Activated B cell treated with CpG ODN at 0.5 μM for 24 hours (primary cell): Measurements from ENCODE around the gene FARS2. TPM values are rescaled to one million over a fixed set of nuclear protein-coding genes. Genes with fewer than 3 reads are reported as not detected.

Experiments used
- ATAC-seq: fragments of 200-7000 bp; cut with Tn5 transposase; one replicate; pipeline ENCODE4 v1.10.0; 2021; ENCODE audit warnings: low read depth, mild to moderate bottlenecking, moderate library complexity
- CTCF ChIA-PET: fragments of 350-600 bp; sonication (Branson Sonifier 250); formaldehyde crosslinking; loops from one replicate; lab custom pipeline; 2021; ENCODE audit warnings: antibody characterized with exemption; lab: Charles Lee
- POLR2A ChIA-PET: fragments of 350-600 bp; sonication (Branson Sonifier 250); formaldehyde crosslinking; loops from one replicate; lab custom pipeline; 2021; ENCODE audit warnings: antibody characterized with exemption; lab: Charles Lee
- DNase-seq: peaks from one replicate; pipeline ENCODE4 v3.0.0; 2022
- H3K27ac Mint-ChIP-seq: one replicate; pipeline ENCODE4 v1.8.0; 2020; ENCODE audit warnings: mixed read lengths
- H3K27me3 Mint-ChIP-seq: one replicate; pipeline ENCODE4 v1.8.0; 2021; ENCODE audit warnings: mixed read lengths
- H3K36me3 Mint-ChIP-seq: one replicate; pipeline ENCODE4 v1.8.0; 2021; ENCODE audit warnings: low read depth, mixed read lengths
- H3K4me1 Mint-ChIP-seq: one replicate; pipeline ENCODE4 v1.8.0; 2021; ENCODE audit warnings: mixed read lengths
- H3K4me3 Mint-ChIP-seq: one replicate; pipeline ENCODE4 v1.8.0; 2020; ENCODE audit warnings: mild to moderate bottlenecking, mixed read lengths
- H3K9me3 Mint-ChIP-seq: one replicate; pipeline ENCODE4 v1.8.0; 2020; ENCODE audit warnings: mixed read lengths
- intact Hi-C: fragments of 100-400 bp; cut with micrococcal nuclease; formaldehyde crosslinking; loops from one replicate; pipeline ENCODE4 v1.15.1; 2024
- total RNA-seq: library from RNA; stranded (reverse); gene quantifications from 2 replicates; pipeline ENCODE4 v1.2.3, GENCODE V29; 2022
- TF ChIP-seq, protein P1 (sequence below): fragments of 200-600 bp; IDR thresholded peaks from one replicate; pipeline ENCODE4 v1.8.0; 2022; ENCODE audit warnings: antibody characterized with exemption, mild to moderate bottlenecking

FARS2 gene
- total RNA-seq, 1 donor from 2014 or later = 32.7 TPM

- CTCF ChIA-PET = interaction anchor here (0.5 kb wide), 1 partner anchor 35 kb away, joined by 3 read pairs; no protein-coding TSS in a partner anchor
These were observed 280.6 kb downstream of the FARS2 start for GRCh38 chr6:5541751-5542432.

DNA sequence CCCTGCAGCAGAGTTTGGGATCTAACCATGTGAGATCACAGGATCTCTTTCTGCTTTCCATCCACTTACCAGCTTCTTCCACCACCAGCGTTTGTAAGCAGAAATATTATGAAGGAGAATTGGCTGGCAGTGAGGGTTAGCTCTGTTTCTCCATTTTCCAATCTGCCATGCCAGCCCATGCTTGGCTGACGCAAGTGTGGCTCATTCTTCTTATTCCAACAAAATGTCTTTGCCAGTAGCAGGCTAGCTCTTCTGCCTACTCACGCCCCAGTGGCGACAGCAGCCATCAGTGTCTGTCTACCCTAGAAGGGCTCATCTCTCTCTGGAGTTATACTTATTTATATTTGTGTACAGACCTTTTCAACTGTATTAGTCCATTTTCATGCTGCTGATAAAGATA is 286.2 kb downstream of the FARS2 start:
- H3K4me1 Mint-ChIP-seq = no peaks in the 10 kb centered on the region
- ChIA-PET POLR2A (no interaction called here), CTCF (no interaction called here)
- ATAC-seq (no peak), DNase-seq (no peak)
- TF ChIP-seq, protein P1, sequence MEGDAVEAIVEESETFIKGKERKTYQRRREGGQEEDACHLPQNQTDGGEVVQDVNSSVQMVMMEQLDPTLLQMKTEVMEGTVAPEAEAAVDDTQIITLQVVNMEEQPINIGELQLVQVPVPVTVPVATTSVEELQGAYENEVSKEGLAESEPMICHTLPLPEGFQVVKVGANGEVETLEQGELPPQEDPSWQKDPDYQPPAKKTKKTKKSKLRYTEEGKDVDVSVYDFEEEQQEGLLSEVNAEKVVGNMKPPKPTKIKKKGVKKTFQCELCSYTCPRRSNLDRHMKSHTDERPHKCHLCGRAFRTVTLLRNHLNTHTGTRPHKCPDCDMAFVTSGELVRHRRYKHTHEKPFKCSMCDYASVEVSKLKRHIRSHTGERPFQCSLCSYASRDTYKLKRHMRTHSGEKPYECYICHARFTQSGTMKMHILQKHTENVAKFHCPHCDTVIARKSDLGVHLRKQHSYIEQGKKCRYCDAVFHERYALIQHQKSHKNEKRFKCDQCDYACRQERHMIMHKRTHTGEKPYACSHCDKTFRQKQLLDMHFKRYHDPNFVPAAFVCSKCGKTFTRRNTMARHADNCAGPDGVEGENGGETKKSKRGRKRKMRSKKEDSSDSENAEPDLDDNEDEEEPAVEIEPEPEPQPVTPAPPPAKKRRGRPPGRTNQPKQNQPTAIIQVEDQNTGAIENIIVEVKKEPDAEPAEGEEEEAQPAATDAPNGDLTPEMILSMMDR = no peak
- H3K4me3 Mint-ChIP-seq = no peak overlapping the region
- intact Hi-C loops = no loop called here
- H3K27me3 Mint-ChIP-seq = no peaks in the 10 kb centered on the region
- H3K27ac Mint-ChIP-seq = no peak overlapping the region
- H3K36me3 Mint-ChIP-seq = peaks cover 57% of the 10 kb centered on the region
- H3K9me3 Mint-ChIP-seq = peaks cover 3% of the 10 kb centered on the region

More at GRCh38 chr6:5541751-5542432, 280.6 kb downstream of the FARS2 start:
- peaks cover 26% of the 10 kb centered on the region for H3K36me3 Mint-ChIP-seq
- DNase-seq = no peak
- intact Hi-C loops = no loop called here
- no peaks in the 10 kb centered on the region for H3K4me1 Mint-ChIP-seq
- H3K27ac Mint-ChIP-seq = no peak overlapping the region
- H3K27me3 Mint-ChIP-seq = no peaks in the 10 kb centered on the region
- TF ChIP-seq, protein P1 = no peak
- H3K4me3 Mint-ChIP-seq = no peak overlapping the region
- POLR2A ChIA-PET = no interaction called here
- H3K9me3 Mint-ChIP-seq = no peaks in the 10 kb centered on the region
- no peak for ATAC-seq

- CTCF ChIA-PET = no interaction called here
- ATAC-seq (no peak), DNase-seq (no peak)
- peaks cover 51% of the 10 kb centered on the region for H3K36me3 Mint-ChIP-seq
- peaks cover 3% of the 10 kb centered on the region for H3K9me3 Mint-ChIP-seq
- no peak overlapping the region for H3K4me3 Mint-ChIP-seq
- TF ChIP-seq, protein P1 = no peak
- no peaks in the 10 kb centered on the region for H3K27me3 Mint-ChIP-seq
- intact Hi-C loops = no loop called here
- H3K27ac Mint-ChIP-seq = no peak overlapping the region
- H3K4me1 Mint-ChIP-seq = peaks cover 6% of the 10 kb centered on the region
- POLR2A ChIA-PET = no interaction called here
These were observed 289.3 kb downstream of the FARS2 start for GRCh38 chr6:5550631-5551030.

DNA sequence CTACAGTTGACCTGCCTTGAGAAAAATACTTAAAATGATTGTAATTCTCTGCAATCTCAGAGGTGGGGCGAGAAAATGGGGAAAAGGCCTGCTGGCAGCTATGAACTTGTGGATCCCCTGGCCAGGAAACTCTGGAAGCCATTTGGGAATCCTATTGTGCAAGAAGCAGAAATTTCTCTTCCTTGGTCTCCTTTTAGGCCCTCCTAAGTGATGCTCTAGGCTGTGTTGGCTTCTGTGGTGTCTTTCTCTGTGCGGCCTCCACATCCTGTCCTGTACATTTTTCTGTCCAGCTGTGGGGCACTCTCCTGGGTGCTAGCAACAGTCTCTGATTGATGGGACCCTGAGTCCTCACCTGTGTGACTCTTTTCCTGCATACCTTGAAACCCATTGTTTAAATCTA is 290.9 kb downstream of the FARS2 start:
- ChIA-PET CTCF (no interaction called here), POLR2A (no interaction called here)
- H3K4me1 Mint-ChIP-seq = peaks cover 6% of the 10 kb centered on the region
- intact Hi-C loops = no loop called here
- H3K27me3 Mint-ChIP-seq = no peaks in the 10 kb centered on the region
- DNase-seq (no peak), ATAC-seq (no peak)
- H3K4me3 Mint-ChIP-seq = no peak overlapping the region
- TF ChIP-seq, protein P1 = no peak
- H3K36me3 Mint-ChIP-seq = peaks cover 39% of the 10 kb centered on the region
- peaks cover 3% of the 10 kb centered on the region for H3K9me3 Mint-ChIP-seq
- H3K27ac Mint-ChIP-seq = no peak overlapping the region

GRCh38 chr6:5553767-5554166 is 292.5 kb downstream of the FARS2 start:
- H3K27ac Mint-ChIP-seq = no peak overlapping the region
- H3K9me3 Mint-ChIP-seq = peaks cover 3% of the 10 kb centered on the region
- no peak overlapping the region for H3K4me3 Mint-ChIP-seq
- ChIA-PET POLR2A (no interaction called here), CTCF (no interaction called here)
- intact Hi-C loops = no loop called here
- TF ChIP-seq, protein P1 = no peak
- DNase-seq (no peak), ATAC-seq (no peak)
- H3K36me3 Mint-ChIP-seq = peaks cover 30% of the 10 kb centered on the region
- H3K4me1 Mint-ChIP-seq = peaks cover 6% of the 10 kb centered on the region
- no peaks in the 10 kb centered on the region for H3K27me3 Mint-ChIP-seq
